ENCODE measurements around the gene ZNF532. TPM values are rescaled to one million over a fixed set of nuclear protein-coding genes. Genes with fewer than 3 reads are reported as not detected.
"Not testable (repeated sequence)": the region's sequence is repeated elsewhere in the genome, so short reads cannot be mapped to it uniquely, and the experiment has no call there.

The ZNF532 gene
- 1 to 10 TPM; 2.1 to 7.0 TPM for total RNA-seq

- Mint-ChIP-seq H3K27ac (peak within 1 kb of the TSS in 1 of 2 donors; percentile 23), H3K9me3 (no peaks in the 10 kb centered on the region), H3K36me3 (peaks cover 10 to 14% of the 10 kb centered on the region in 2 donors)
- peak; percentile 36 to 41 for ATAC-seq
- no peak for DNase-seq (ENCODE audit: low spot score in 2 of 2)
These were observed at the start of gene ZNF532 for GRCh38 chr18:58864146-58865032. ZNF532 (plus strand) TSS chr18:58864877. CDS start in a region left out here.

DNA sequence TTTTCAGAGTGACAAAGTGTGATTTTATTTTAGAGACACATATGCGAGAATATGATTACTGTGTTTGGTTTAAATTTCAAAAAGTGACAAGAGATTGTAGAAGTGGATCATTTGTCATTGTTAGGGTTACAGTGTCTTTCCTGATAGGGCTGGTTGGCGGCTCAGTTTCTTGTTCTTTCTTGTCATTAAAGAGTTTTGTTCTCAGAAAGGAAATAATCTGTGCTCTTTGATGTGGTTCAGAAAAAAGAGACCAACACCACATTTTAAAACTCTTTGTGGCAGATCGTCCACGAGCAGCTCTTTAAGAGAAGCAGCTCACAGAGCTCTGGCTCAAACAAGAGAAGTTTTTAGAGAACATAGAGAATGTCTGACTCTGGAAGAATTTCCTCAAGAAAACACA, 45.6 kb upstream of the ZNF532 start:
- no peaks in the 10 kb centered on the region for H3K36me3 Mint-ChIP-seq
- no peak overlapping the region for H3K27ac Mint-ChIP-seq
- peaks cover 0 to 5% of the 10 kb centered on the region in 2 donors for H3K9me3 Mint-ChIP-seq
- ATAC-seq (peak; percentile 16 to 92), DNase-seq (ENCODE audit: low spot score in 2 of 2) (peak in 1 of 2 donors; percentile 22)

DNA sequence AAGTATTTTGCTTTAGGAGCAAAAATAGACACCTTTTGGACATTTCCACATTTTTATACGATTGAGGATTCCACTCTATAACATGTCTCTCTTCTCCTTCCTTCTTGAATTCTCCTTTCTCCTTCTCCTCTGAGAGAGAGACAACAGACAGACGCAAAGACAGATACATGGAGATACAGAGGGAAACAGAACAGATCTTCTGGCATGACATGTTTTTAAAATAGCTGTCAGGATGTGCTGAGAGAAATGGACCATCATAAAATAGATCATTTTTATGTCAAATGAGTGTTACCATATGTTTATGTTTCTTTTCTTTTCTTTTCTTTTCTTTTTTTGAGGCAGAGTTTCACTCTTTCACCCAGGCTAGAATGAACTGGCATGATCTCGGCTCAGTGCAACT, 44.4 kb upstream of the ZNF532 start:
- Mint-ChIP-seq H3K36me3 (no peaks in the 10 kb centered on the region), H3K27ac (no peak overlapping the region), H3K9me3 (no peaks in the 10 kb centered on the region)
- ATAC-seq (no peak), DNase-seq (ENCODE audit: low spot score in 2 of 2) (no peak)

DNA sequence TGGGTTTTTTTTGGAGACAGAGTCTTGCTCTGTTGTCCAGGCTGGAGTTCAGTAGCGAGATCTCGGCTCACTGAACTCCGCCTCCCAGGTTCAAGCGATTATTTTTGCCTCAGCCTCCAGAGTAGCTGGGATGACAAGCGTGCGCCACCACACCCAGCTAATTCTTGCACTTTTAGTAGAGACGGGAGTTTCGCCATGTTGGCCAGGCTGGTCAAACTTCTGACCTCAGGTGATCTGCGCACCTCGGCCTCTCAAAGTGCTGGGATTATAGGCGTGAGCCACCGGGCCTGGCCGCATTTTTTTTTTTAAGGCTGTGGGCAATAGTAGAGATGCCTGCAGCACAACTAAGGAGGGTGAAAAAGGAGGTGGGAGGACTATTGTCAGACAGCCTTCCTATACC, 41.7 kb upstream of the ZNF532 start:
- Mint-ChIP-seq H3K9me3 (no peaks in the 10 kb centered on the region), H3K27ac (no peak overlapping the region), H3K36me3 (peaks cover 0 to 4% of the 10 kb centered on the region in 2 donors)
- DNase-seq (ENCODE audit: low spot score in 2 of 2) (no peak), ATAC-seq (no peak)

GRCh38 chr18:58823412-58823811, 41.3 kb upstream of the ZNF532 start:
- DNase-seq (ENCODE audit: low spot score in 2 of 2) (no peak), ATAC-seq (no peak)
- Mint-ChIP-seq H3K36me3 (peaks cover 0 to 4% of the 10 kb centered on the region in 2 donors), H3K9me3 (no peaks in the 10 kb centered on the region), H3K27ac (no peak overlapping the region)

- not testable (repeated sequence) for H3K27ac Mint-ChIP-seq; ATAC-seq; H3K9me3 Mint-ChIP-seq; DNase-seq (ENCODE audit: low spot score in 2 of 2); H3K36me3 Mint-ChIP-seq
These were observed 37.8 kb upstream of the ZNF532 start for GRCh38 chr18:58826926-58827325.

DNA sequence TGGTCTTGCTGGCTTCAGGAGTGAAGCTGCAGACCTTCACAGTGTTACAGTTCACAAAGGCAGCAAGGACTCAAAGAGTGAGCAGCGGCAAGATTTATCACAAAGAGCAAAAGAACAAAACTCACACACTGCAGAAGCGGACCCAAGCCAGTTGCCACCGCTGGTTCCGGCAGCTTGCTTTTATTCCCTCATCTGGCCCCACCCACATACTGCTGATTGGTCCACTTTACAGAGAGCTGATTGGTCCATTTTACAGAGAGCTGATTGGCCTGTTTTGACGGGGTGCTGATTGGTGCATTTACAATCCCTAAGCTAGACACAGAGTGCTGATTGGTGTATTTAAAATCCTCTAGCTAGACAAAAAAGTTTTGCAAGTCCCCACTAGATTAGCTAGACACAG, 37.2 kb upstream of the ZNF532 start:
- DNase-seq (ENCODE audit: low spot score in 2 of 2) (no peak), ATAC-seq (no peak)
- H3K27ac Mint-ChIP-seq, result no peak overlapping the region
- peaks cover 0 to 4% of the 10 kb centered on the region in 2 donors for H3K36me3 Mint-ChIP-seq
- no peaks in the 10 kb centered on the region for H3K9me3 Mint-ChIP-seq

DNA sequence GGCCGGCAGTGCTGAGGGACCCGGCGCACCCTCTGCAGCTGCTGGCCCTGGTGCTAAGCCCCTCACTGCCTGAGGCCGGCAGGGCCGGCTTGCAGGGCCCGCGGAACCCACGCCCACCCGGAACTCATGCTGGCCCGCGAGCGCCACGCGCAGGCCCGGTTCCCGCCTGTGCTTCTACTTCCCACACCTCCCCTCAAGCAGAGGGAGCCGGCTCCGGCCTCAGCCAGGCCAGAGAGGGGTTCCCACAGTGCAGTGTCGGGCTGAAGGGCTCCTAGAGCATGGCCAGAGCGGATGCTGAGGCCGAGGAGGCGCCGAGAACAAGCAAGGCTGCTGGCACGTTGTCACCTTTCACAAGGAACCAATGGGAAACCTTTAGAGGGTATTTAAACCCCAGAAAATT, 36.8 kb upstream of the ZNF532 start:
- no peaks in the 10 kb centered on the region for H3K9me3 Mint-ChIP-seq
- DNase-seq (ENCODE audit: low spot score in 2 of 2) (no peak), ATAC-seq (no peak)
- H3K27ac Mint-ChIP-seq, result no peak overlapping the region
- H3K36me3 Mint-ChIP-seq, result peaks cover 0 to 4% of the 10 kb centered on the region in 2 donors

- Mint-ChIP-seq H3K27ac (no peak overlapping the region), H3K36me3 (peaks cover 0 to 4% of the 10 kb centered on the region in 2 donors), H3K9me3 (no peaks in the 10 kb centered on the region)
- DNase-seq (ENCODE audit: low spot score in 2 of 2), result no peak
- ATAC-seq, result no peak
These were observed 36.1 kb upstream of the ZNF532 start for GRCh38 chr18:58828399-58829121.

DNA sequence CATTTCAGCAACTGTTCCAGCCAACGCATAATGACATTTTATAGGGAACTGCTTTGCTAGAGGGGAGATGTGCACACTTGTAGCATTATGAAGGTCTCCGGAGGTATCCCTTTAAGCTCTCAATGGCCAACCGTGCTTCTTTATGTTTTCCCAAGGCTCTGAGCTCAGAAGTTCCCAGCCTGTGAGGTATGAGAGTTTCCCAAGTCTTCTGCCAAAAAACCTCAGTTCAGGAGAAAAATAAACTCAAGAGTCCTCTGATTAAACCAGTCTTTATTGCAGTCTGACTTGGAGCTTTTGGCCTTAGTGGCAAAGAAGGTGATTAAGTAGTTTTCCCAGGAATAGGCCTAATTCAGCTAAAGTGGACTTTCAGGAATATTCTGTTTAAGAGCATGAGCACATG, 35.4 kb upstream of the ZNF532 start:
- Mint-ChIP-seq H3K36me3 (peaks cover 0 to 4% of the 10 kb centered on the region in 2 donors), H3K9me3 (no peaks in the 10 kb centered on the region), H3K27ac (no peak overlapping the region)
- no peak for ATAC-seq
- no peak for DNase-seq (ENCODE audit: low spot score in 2 of 2)

GRCh38 chr18:58829886-58830285, 34.8 kb upstream of the ZNF532 start:
- H3K27ac Mint-ChIP-seq; DNase-seq (ENCODE audit: low spot score in 2 of 2); H3K9me3 Mint-ChIP-seq; H3K36me3 Mint-ChIP-seq; ATAC-seq: not testable (repeated sequence)

- no peaks in the 10 kb centered on the region for H3K9me3 Mint-ChIP-seq
- peak in 1 of 2 donors; percentile 32 for ATAC-seq
- H3K27ac Mint-ChIP-seq, result no peak overlapping the region
- DNase-seq (ENCODE audit: low spot score in 2 of 2), result no peak
- peaks cover 0 to 4% of the 10 kb centered on the region in 2 donors for H3K36me3 Mint-ChIP-seq
These were observed 33.1 kb upstream of the ZNF532 start for GRCh38 chr18:58831606-58832005.

- Mint-ChIP-seq H3K27ac (no peak overlapping the region), H3K36me3 (no peaks in the 10 kb centered on the region), H3K9me3 (no peaks in the 10 kb centered on the region)
- DNase-seq (ENCODE audit: low spot score in 2 of 2) (no peak), ATAC-seq (no peak)
These were observed 26.4 kb upstream of the ZNF532 start for GRCh38 chr18:58838165-58838860.

DNA sequence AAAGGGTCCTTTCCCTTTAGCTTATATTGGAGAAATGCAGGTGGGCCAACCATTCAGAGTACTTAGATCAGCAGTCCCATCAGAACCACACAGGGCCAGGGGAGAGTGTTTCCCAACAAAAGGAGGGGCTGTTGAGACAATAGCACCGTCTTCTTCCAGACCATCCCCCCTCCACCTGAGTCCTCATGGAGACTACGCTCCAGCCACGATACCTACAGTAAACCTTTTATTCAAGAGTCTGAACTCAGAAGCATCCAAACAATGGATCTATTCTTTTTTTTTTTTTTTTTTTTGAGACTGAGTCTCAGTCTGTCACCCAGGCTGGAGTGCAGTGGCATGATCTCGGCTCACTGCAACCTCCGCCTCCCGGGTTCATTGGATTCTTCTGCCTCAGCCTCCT, 25.7 kb upstream of the ZNF532 start:
- H3K9me3 Mint-ChIP-seq, result no peaks in the 10 kb centered on the region

GRCh38 chr18:58842978-58843687, 21.5 kb upstream of the ZNF532 start:
- no peaks in the 10 kb centered on the region for H3K9me3 Mint-ChIP-seq
- peaks cover 5 to 17% of the 10 kb centered on the region in 2 donors for H3K36me3 Mint-ChIP-seq
- H3K27ac Mint-ChIP-seq, result no peak overlapping the region
- no peak for ATAC-seq
- DNase-seq (ENCODE audit: low spot score in 2 of 2), result no peak

More for the DNA sequence above, 25.7 kb upstream of the ZNF532 start:
- Mint-ChIP-seq H3K27ac (no peak overlapping the region), H3K36me3 (no peaks in the 10 kb centered on the region)
- ATAC-seq, result no peak
- DNase-seq (ENCODE audit: low spot score in 2 of 2), result no peak

DNA sequence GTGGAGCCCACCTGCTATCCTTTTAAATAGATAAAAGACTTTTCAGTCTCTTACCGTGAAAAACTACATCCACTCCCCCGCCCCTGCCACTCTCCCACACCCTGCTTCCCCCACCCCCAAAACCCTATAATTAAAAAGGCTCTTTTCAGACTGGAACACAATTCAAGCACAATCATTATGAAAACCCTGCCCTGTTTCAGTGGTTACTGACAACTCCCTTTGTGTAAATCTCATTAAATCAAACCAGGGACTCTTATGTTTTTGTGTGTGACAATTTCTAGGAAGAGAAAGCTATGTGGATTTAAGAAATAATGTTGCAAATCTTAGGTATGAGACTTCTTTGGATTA, 21.0 kb upstream of the ZNF532 start:
- peaks cover 10 to 21% of the 10 kb centered on the region in 2 donors for H3K36me3 Mint-ChIP-seq

More for the DNA sequence above, 21.0 kb upstream of the ZNF532 start:
- H3K27ac Mint-ChIP-seq, result no peak overlapping the region
- ATAC-seq, result peak in 1 of 2 donors; percentile 41
- DNase-seq (ENCODE audit: low spot score in 2 of 2), result no peak
- no peaks in the 10 kb centered on the region for H3K9me3 Mint-ChIP-seq

Data from activated naive CD4-positive, alpha-beta T cell treated with anti-CD3 and anti-CD28 coated beads, Interleukin-2, amount 50 U/mL, for 72 hours (primary cell).